Panc1 (cell line): Measurements from ENCODE around the gene GPC6. TPM values are rescaled to one million over a fixed set of nuclear protein-coding genes. Genes with fewer than 3 reads are reported as not detected.

ENCODE experiments used
- ATAC-seq: fragments of 200-7000 bp; cut with Tn5 transposase; 2 replicates; pipeline ENCODE4 v1.9.1; 2020; ENCODE audit warnings: mild to moderate bottlenecking, moderate library complexity
- BruUV-seq: library from RNA; stranded (reverse); fragments of 400-500 nt; replicated peaks from 2 replicates; lab custom pipeline; 2021; lab: Mats Ljungman, UMichigan
- CTCF ChIA-PET: fragments of 300-600 bp; sonication (Branson Sonifier 250); formaldehyde crosslinking; loops from one replicate; lab custom pipeline; 2022; ENCODE audit warnings: antibody characterized with exemption; lab: Charles Lee
- POLR2A ChIA-PET: fragments of 300-600 bp; sonication (Branson Sonifier 250); formaldehyde crosslinking; loops from one replicate; lab custom pipeline; 2022; ENCODE audit warnings: antibody characterized with exemption; lab: Charles Lee
- DNase-seq: peaks from one replicate; pipeline ENCODE4 v3.0.0-alpha.2; 2010; ENCODE audit warnings: low read depth, low spot score
- H3K27ac ChIP-seq: 2 replicates; pipeline ENCODE4 v1.5.1; 2011; ENCODE audit warnings: mild to moderate bottlenecking, low read length, inconsistent platforms
- H3K27me3 ChIP-seq: fragments of 200-500 bp; sonication (Bioruptor generic); 2 replicates; pipeline ENCODE4 v1.6.0; 2014; ENCODE audit warnings: low read length, inconsistent platforms; ENCODE audit not compliant: control insufficient read depth, insufficient read depth
- H3K36me3 ChIP-seq: fragments of 200-500 bp; sonication (Bioruptor generic); 2 replicates; pipeline ENCODE4 v1.5.1; 2014; ENCODE audit warnings: inconsistent platforms, mild to moderate bottlenecking, low read length, moderate library complexity; ENCODE audit not compliant: control insufficient read depth, insufficient read depth
- H3K4me1 ChIP-seq: 2 replicates; pipeline ENCODE4 v1.5.1; 2011; ENCODE audit warnings: inconsistent platforms, mild to moderate bottlenecking, low read length, moderate library complexity; ENCODE audit not compliant: control insufficient read depth, insufficient read depth
- H3K4me3 ChIP-seq, 2 experiments: 2 replicates each; pipeline ENCODE4 v1.5.1; 2011 to 2012; ENCODE audit warnings: low read depth in 2 of 2, low read length in 2 of 2, mild to moderate bottlenecking in 2 of 2, inconsistent platforms in 1 of 2, moderate library complexity in 1 of 2
- H3K9me3 ChIP-seq: fragments of 200-500 bp; sonication (Bioruptor generic); 2 replicates; pipeline ENCODE4 v1.5.1; 2014; ENCODE audit warnings: low read depth, mild to moderate bottlenecking, inconsistent platforms, low read length, moderate library complexity; ENCODE audit not compliant: control insufficient read depth, insufficient read depth
- CTCF ChIP-seq: fragments of 450-650 bp; IDR thresholded peaks from 2 replicates; pipeline ENCODE4 v1.5.1; 2017; ENCODE audit warnings: mild to moderate bottlenecking
- POLR2AphosphoS5 ChIP-seq: IDR thresholded peaks from 2 replicates; pipeline ENCODE4 v1.6.1; 2012; ENCODE audit warnings: mild to moderate bottlenecking, low read depth, low read length, moderate library complexity
- SIN3A ChIP-seq: IDR thresholded peaks from 2 replicates; pipeline ENCODE4 v1.6.1; 2012; ENCODE audit warnings: low read depth, mild to moderate bottlenecking, low read length, moderate library complexity, borderline replicate concordance; ENCODE audit not compliant: insufficient read depth
- TCF7L2 ChIP-seq: IDR thresholded peaks from 2 replicates; pipeline ENCODE4 v1.6.1; 2011; ENCODE audit warnings: mild to moderate bottlenecking, low read depth, low read length, inconsistent platforms
- in situ Hi-C: cut with HindIII; loops from 2 replicates; pipeline ENCODE4 v1.10.0; 2016; ENCODE audit warnings: low sequenced_read_pairs, low pct_unique_long_range_greater_than_20kb
- intact Hi-C: fragments of 100-400 bp; cut with micrococcal nuclease; formaldehyde crosslinking; loops from one replicate; pipeline ENCODE4 v1.10.0; 2022; ENCODE audit not compliant: unreplicated experiment
- total RNA-seq: library from RNA; stranded (reverse); gene quantifications from one replicate; pipeline ENCODE4 v1.2.1, GENCODE V29; 2021; ENCODE audit not compliant: unreplicated experiment
- TF ChIP-seq, protein P1 (sequence below), 2 experiments: IDR thresholded peaks; 2 replicates each; pipeline ENCODE4 v1.6.1; 2011 to 2012; ENCODE audit warnings: low read depth in 2 of 2, control low read depth in 1 of 2, low read length in 1 of 2, mild to moderate bottlenecking in 1 of 2, moderate library complexity in 1 of 2; ENCODE audit not compliant: insufficient read depth in 1 of 2

GPC6 gene
- total RNA-seq, 1 experiment from 2014 or later: 4.8 TPM

- no TSS peak for BruUV-seq
- TF ChIP-seq, protein P1, sequence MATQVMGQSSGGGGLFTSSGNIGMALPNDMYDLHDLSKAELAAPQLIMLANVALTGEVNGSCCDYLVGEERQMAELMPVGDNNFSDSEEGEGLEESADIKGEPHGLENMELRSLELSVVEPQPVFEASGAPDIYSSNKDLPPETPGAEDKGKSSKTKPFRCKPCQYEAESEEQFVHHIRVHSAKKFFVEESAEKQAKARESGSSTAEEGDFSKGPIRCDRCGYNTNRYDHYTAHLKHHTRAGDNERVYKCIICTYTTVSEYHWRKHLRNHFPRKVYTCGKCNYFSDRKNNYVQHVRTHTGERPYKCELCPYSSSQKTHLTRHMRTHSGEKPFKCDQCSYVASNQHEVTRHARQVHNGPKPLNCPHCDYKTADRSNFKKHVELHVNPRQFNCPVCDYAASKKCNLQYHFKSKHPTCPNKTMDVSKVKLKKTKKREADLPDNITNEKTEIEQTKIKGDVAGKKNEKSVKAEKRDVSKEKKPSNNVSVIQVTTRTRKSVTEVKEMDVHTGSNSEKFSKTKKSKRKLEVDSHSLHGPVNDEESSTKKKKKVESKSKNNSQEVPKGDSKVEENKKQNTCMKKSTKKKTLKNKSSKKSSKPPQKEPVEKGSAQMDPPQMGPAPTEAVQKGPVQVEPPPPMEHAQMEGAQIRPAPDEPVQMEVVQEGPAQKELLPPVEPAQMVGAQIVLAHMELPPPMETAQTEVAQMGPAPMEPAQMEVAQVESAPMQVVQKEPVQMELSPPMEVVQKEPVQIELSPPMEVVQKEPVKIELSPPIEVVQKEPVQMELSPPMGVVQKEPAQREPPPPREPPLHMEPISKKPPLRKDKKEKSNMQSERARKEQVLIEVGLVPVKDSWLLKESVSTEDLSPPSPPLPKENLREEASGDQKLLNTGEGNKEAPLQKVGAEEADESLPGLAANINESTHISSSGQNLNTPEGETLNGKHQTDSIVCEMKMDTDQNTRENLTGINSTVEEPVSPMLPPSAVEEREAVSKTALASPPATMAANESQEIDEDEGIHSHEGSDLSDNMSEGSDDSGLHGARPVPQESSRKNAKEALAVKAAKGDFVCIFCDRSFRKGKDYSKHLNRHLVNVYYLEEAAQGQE (IDR thresholded peaks at IDR 0.05; ENCODE audit: insufficient read depth in 1 of 2, low read depth in 2 of 2, low read length in 1 of 2): no peak
- TF ChIP-seq TCF7L2 (no peak), CTCF (no peak), SIN3A (no peak), POLR2AphosphoS5 (no peak)
- Histone ChIP-seq H3K27me3 (no peaks in the 10 kb centered on the region), H3K9me3 (no peaks in the 10 kb centered on the region), H3K36me3 (no peaks in the 10 kb centered on the region), H3K4me1 (no peaks in the 10 kb centered on the region), H3K4me3 (no peak overlapping the region), H3K27ac (no peak overlapping the region)
- POLR2A ChIA-PET: interaction anchor here (0.6 kb wide), 1 partner anchor 290 kb away, joined by 6 read pairs; no protein-coding TSS in a partner anchor
- CTCF ChIA-PET: no interaction called here
- ATAC-seq: no peak
- no peak for DNase-seq
- intact Hi-C loops: no loop called here
- in situ Hi-C loops: no loop called here
These were observed 203.8 kb downstream of the GPC6 start for GRCh38 chr13:93430381-93430780.

- DNase-seq (no peak), ATAC-seq (no peak)
- POLR2A ChIA-PET: no interaction called here
- Histone ChIP-seq H3K36me3 (no peaks in the 10 kb centered on the region), H3K27me3 (no peaks in the 10 kb centered on the region), H3K4me1 (no peaks in the 10 kb centered on the region), H3K9me3 (no peaks in the 10 kb centered on the region), H3K27ac (no peak overlapping the region), H3K4me3 (no peak overlapping the region)
- intact Hi-C loops (no loop called here), in situ Hi-C loops (no loop called here)
- CTCF ChIA-PET: no interaction called here
- no TSS peak for BruUV-seq
- TF ChIP-seq CTCF: no peak
- TF ChIP-seq TCF7L2: no peak
- no peak for TF ChIP-seq SIN3A
- TF ChIP-seq, protein P1 (IDR thresholded peaks at IDR 0.05; ENCODE audit: insufficient read depth in 1 of 2, low read depth in 2 of 2, low read length in 1 of 2): no peak
These were observed 209.0 kb downstream of the GPC6 start for GRCh38 chr13:93435651-93436050.
